ENCODE measurements around the gene NCOA7.
"Not testable (repeated sequence)": the region's sequence is repeated elsewhere in the genome, so short reads cannot be mapped to it uniquely, and the experiment has no call there.

The NCOA7 gene

DNA sequence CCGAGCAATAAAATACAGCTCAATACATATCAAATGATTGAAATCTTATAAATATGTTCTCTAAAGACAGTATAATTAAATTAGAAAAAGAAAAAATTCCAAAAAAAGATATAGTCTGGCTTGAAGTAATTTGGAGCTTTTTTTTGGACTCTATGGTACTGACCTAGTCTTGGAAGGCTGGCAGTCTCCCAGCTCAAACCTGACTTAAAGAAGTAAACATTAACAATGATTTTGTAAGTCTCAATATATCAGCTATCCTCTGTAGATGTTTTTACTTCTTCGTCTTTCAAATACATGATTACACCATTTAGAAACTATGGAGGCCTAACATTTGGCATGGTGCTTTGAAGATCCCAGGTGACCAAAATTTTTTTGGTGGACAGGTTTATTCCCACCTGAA is 180.0 kb downstream of the NCOA7 start:
- no peak for DNase-seq (ENCODE audit: low read depth)
- TF ChIP-seq, protein P1, sequence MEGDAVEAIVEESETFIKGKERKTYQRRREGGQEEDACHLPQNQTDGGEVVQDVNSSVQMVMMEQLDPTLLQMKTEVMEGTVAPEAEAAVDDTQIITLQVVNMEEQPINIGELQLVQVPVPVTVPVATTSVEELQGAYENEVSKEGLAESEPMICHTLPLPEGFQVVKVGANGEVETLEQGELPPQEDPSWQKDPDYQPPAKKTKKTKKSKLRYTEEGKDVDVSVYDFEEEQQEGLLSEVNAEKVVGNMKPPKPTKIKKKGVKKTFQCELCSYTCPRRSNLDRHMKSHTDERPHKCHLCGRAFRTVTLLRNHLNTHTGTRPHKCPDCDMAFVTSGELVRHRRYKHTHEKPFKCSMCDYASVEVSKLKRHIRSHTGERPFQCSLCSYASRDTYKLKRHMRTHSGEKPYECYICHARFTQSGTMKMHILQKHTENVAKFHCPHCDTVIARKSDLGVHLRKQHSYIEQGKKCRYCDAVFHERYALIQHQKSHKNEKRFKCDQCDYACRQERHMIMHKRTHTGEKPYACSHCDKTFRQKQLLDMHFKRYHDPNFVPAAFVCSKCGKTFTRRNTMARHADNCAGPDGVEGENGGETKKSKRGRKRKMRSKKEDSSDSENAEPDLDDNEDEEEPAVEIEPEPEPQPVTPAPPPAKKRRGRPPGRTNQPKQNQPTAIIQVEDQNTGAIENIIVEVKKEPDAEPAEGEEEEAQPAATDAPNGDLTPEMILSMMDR (conservative IDR thresholded peaks at IDR 0.05; ENCODE audit: low read length) = no peak
- no peak overlapping the region for H3K4me3 ChIP-seq (ENCODE audit: low read length)

DNA sequence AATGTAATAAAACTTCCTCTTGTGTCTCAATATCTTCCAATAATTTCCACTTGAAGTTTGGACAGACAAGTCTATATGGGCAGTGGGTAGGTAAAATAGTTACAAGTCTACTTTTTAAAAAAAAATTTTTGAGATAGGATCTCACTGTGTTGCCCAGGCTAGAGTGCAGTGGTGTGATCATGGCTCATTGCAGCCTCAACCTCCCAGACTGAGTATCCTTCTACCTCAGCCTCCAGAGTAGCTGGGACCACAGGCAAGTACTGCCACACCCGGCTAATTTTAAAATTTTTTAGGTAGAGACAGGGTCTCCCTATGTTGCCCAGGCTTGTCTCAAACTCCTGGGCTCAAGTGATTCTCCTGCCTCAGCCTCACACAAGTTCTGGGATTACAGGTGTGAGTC is 181.7 kb downstream of the NCOA7 start:
- DNase-seq (ENCODE audit: low read depth); H3K4me3 ChIP-seq (ENCODE audit: low read length): not testable (repeated sequence)

DNA sequence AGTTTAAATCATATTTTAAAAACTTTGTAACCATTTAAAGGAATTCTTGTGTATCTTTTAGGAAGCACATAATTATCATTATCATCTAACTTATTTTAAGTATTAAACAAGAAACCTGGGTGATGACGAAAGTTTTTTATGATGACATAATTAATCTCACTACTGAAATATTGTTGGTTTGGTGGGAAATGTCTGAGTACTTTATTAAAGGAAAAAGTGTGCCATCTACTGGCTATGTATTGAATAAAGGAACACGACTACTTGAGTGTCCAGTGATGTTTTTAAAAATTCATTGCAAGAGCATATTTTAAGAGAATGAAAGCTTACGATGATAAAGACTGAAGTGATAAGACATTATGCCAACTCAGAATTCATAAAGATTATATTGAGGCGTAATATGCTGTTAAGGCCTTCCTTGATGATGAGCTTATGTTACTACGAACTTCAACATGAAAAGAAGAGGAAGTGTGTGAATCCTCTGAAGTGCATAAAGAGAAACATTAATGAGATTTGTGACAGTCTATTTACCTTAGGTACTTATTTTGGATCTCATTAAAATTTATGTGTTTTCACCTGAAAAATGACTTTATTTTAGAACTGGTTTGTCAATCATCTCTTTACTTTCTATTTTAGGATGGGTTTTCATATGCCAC is 183.6 kb downstream of the NCOA7 start:
- DNase-seq (ENCODE audit: low read depth) = peak; percentile 70
- no peak overlapping the region for H3K4me3 ChIP-seq (ENCODE audit: low read length)

GRCh38 chr6:125979101-125979500 is 188.3 kb downstream of the NCOA7 start:
- TF ChIP-seq, protein P1 (conservative IDR thresholded peaks at IDR 0.05; ENCODE audit: low read length) = no peak
- no peak for DNase-seq (ENCODE audit: low read depth)
- H3K4me3 ChIP-seq (ENCODE audit: low read length) = no peak overlapping the region

More for the DNA sequence above, 183.6 kb downstream of the NCOA7 start:
- TF ChIP-seq, protein P1 (conservative IDR thresholded peaks at IDR 0.05; ENCODE audit: low read length) = peak; percentile 63
